Mesenchymal stem cell (in vitro differentiated cells and primary cell): ENCODE results near the gene TOM1.

Source experiments
- DNase-seq: peaks from one replicate; pipeline ENCODE4 v3.0.0-alpha.2; 2013
- H2AFZ ChIP-seq: one replicate; pipeline ENCODE4 v1.6.1; 2013; ENCODE audit warnings: low read depth, mild to moderate bottlenecking, control low read depth, inconsistent platforms, low read length, moderate library complexity
- H2AK5ac ChIP-seq: 2 replicates; pipeline ENCODE4 v1.6.1; 2013; ENCODE audit warnings: low read length, moderate library complexity, mild to moderate bottlenecking, inconsistent platforms; ENCODE audit not compliant: severe bottlenecking
- H2BK120ac ChIP-seq: one replicate; pipeline ENCODE4 v1.6.1; 2013; ENCODE audit warnings: low read depth, mild to moderate bottlenecking, inconsistent platforms, low read length, moderate library complexity
- H2BK12ac ChIP-seq, 2 experiments: one replicate each; pipeline ENCODE4 v1.6.1; 2013; ENCODE audit warnings: inconsistent platforms in 2 of 2, low read length in 2 of 2, mild to moderate bottlenecking in 2 of 2, moderate library complexity in 2 of 2, control low read depth in 1 of 2
- H2BK15ac ChIP-seq: one replicate; pipeline ENCODE4 v1.6.1; 2013; ENCODE audit warnings: mild to moderate bottlenecking, low read depth, inconsistent platforms; ENCODE audit not compliant: poor library complexity, severe bottlenecking
- H2BK5ac ChIP-seq: 2 replicates; pipeline ENCODE4 v1.6.1; 2013; ENCODE audit warnings: low read depth, mild to moderate bottlenecking, low read length, control low read depth, inconsistent platforms; ENCODE audit not compliant: poor library complexity, severe bottlenecking
- H3K14ac ChIP-seq, 2 experiments: one replicate each; pipeline ENCODE4 v1.6.1; 2013; ENCODE audit warnings: inconsistent platforms in 2 of 2, low read length in 2 of 2, control low read depth in 1 of 2, mild to moderate bottlenecking in 1 of 2, moderate library complexity in 1 of 2
- H3K18ac ChIP-seq, 2 experiments: one replicate each; pipeline ENCODE4 v1.6.1; 2013; ENCODE audit warnings: inconsistent platforms in 2 of 2, low read length in 2 of 2, control low read depth in 1 of 2, low read depth in 1 of 2, mild to moderate bottlenecking in 1 of 2
- H3K23ac ChIP-seq, 2 experiments: one replicate each; pipeline ENCODE4 v1.6.1; 2013; ENCODE audit warnings: inconsistent platforms in 2 of 2, low read length in 2 of 2, mild to moderate bottlenecking in 2 of 2, moderate library complexity in 2 of 2, control low read depth in 1 of 2
- H3K27ac ChIP-seq: 2 replicates; pipeline ENCODE4 v1.5.1; 2013; ENCODE audit warnings: mild to moderate bottlenecking, moderate library complexity, low read length, control low read depth, inconsistent platforms; ENCODE audit not compliant: poor library complexity, severe bottlenecking
- H3K27me3 ChIP-seq, 2 experiments: 2 replicates each; pipeline versions ENCODE4 v1.6.1 to v1.7.0; 2013; ENCODE audit warnings: low read length in 2 of 2, mild to moderate bottlenecking in 2 of 2, moderate library complexity in 2 of 2, control low read depth in 1 of 2, inconsistent platforms in 1 of 2; ENCODE audit not compliant: control insufficient read depth in 1 of 2, insufficient read depth in 1 of 2
- H3K36me3 ChIP-seq, 2 experiments: 2 replicates each; pipeline versions ENCODE4 v1.6.1 to v1.7.0; 2013; ENCODE audit warnings: low read length in 2 of 2, control low read depth in 1 of 2, inconsistent platforms in 1 of 2, low read depth in 1 of 2, mild to moderate bottlenecking in 1 of 2; ENCODE audit not compliant: insufficient read depth in 2 of 2, control insufficient read depth in 1 of 2
- H3K4ac ChIP-seq, 2 experiments: one replicate each; pipeline ENCODE4 v1.6.1; 2013; ENCODE audit warnings: inconsistent platforms in 2 of 2, low read length in 2 of 2, mild to moderate bottlenecking in 2 of 2, moderate library complexity in 2 of 2, control low read depth in 1 of 2, low read depth in 1 of 2
- H3K4me1 ChIP-seq: 2 replicates; pipeline ENCODE4 v1.6.1; 2013; ENCODE audit warnings: low read depth, low read length, control low read depth; ENCODE audit not compliant: control insufficient read depth, insufficient read depth
- H3K4me2 ChIP-seq: 2 replicates; pipeline ENCODE4 v1.6.1; 2013; ENCODE audit warnings: low read length, mild to moderate bottlenecking, inconsistent platforms; ENCODE audit not compliant: poor library complexity, severe bottlenecking
- H3K4me3 ChIP-seq, 2 experiments: 2 replicates each; pipeline versions ENCODE4 v1.5.1 to v1.7.0; 2013; ENCODE audit warnings: low read length in 2 of 2, mild to moderate bottlenecking in 2 of 2, control low read depth in 1 of 2, low read depth in 1 of 2; ENCODE audit not compliant: insufficient read depth in 1 of 2
- H3K79me1 ChIP-seq: replicated peaks from 2 replicates; pipeline ENCODE4 v1.6.1; 2013; ENCODE audit warnings: mild to moderate bottlenecking, control low read depth, low read length, inconsistent platforms; ENCODE audit not compliant: poor library complexity, severe bottlenecking
- H3K9ac ChIP-seq: 2 replicates; pipeline ENCODE4 v1.7.0; 2013; ENCODE audit warnings: mild to moderate bottlenecking, low read length, moderate library complexity
- H3K9me3 ChIP-seq: 2 replicates; pipeline ENCODE4 v1.7.0; 2013; ENCODE audit warnings: mild to moderate bottlenecking, low read length; ENCODE audit not compliant: control insufficient read depth
- H4K8ac ChIP-seq: one replicate; pipeline ENCODE4 v1.6.1; 2013; ENCODE audit warnings: inconsistent platforms, mild to moderate bottlenecking, low read length, moderate library complexity
- H4K91ac ChIP-seq: one replicate; pipeline ENCODE4 v1.6.1; 2013; ENCODE audit warnings: mild to moderate bottlenecking, low read length, inconsistent platforms
- WGBS: methylation state at CpG from one replicate; pipeline ENCODE4 v1.1.7; 2013; ENCODE audit warnings: mixed read lengths; 5-methylcytosine and 5-hydroxymethylcytosine counted together

The TOM1 gene

DNA sequence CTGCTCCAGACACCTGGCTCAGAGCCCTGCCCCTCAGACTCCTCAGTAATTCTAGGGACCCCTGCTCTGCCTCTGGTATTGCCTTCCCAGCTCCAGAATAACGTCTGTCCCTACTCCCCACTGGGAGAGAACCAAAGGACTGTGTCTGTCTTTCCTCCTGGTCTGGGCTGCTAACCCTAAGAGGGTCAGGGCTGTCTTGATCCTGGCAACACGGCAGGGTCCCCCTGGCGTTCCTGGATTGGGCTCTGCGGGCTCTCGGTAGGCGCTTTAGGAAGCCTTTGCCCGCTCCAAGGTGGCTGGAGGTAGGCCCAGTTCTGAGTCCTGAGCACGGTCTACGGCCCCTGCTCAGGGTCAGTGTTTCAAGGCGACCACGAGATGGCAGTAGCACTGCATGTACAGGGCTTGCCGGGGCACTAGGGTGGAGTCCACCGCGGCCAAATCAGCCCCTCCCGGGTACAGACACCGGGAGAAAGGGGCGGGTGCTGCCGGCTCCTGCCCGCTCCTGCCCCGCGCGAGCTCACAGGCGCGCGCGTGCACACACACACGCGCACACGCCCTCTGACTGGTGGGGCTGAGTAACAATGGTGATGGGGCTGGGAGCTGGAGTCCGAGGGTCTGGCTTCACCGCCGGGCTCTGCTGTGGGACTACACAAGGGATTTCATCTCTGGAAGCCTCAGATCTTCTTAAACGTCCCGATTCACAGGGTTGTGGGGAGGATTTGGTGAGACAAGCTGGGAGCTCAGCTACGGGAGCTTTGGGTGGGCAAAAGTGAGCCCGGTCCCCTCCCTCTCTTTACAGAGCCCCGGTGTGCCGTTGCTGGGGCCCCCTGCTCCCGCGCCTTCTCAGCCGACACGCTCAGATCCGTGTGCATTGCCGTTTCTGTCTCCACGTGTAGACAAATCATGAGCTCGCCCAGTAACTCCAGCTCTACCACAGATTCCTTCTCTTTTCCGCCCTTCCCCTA, 51.1 kb downstream of the TOM1 start:
- Histone ChIP-seq H3K23ac (peak overlapping the region in 1 of 2 experiments; percentile 35), H4K91ac (peak overlapping the region; percentile 40), H3K9ac (peak overlapping the region; percentile 91), H4K8ac (peak overlapping the region; percentile 69), H2BK120ac (no peak overlapping the region), H3K27me3 (no peaks in the 10 kb centered on the region), H3K4me2 (peak overlapping the region; percentile 80), H2AFZ (peak overlapping the region; percentile 46), H3K36me3 (peaks cover 22 to 28% of the 10 kb centered on the region in 2 experiments), H3K14ac (peak overlapping the region in 1 of 2 experiments; percentile 29), H3K18ac (peak overlapping the region; percentile 73 to 76), H3K27ac (peak overlapping the region; percentile 42), H3K4ac (peak overlapping the region; percentile 50 to 75), H3K4me1 (peaks cover 34% of the 10 kb centered on the region), H2BK15ac (peak overlapping the region; percentile 73), H3K4me3 (peak overlapping the region; percentile 55 to 81), H3K79me1 (no peaks in the 10 kb centered on the region), H2AK5ac (peak overlapping the region; percentile 28), H3K9me3 (no peaks in the 10 kb centered on the region), H2BK12ac (peak overlapping the region; percentile 12 to 29), H2BK5ac (no peak overlapping the region)
- DNase-seq: peak; percentile 89
- WGBS: 5% methylated on average over 47 of the region's 47 CpGs

GRCh38 chr22:35352214-35353111, 52.8 kb downstream of the TOM1 start:
- H4K8ac ChIP-seq: no peak overlapping the region
- H3K9me3 ChIP-seq: no peaks in the 10 kb centered on the region
- H2AK5ac ChIP-seq: peak overlapping the region; percentile 15
- no peak overlapping the region for H3K4me3 ChIP-seq
- peak overlapping the region; percentile 45 for H3K9ac ChIP-seq
- 86% methylated on average over 15 of the region's 19 CpGs for WGBS
- no peak overlapping the region for H3K4ac ChIP-seq
- no peak overlapping the region for H3K27ac ChIP-seq
- H3K4me2 ChIP-seq: no peak overlapping the region
- H3K27me3 ChIP-seq: no peaks in the 10 kb centered on the region
- no peak overlapping the region for H2AFZ ChIP-seq
- no peak overlapping the region for H3K23ac ChIP-seq
- peaks cover 34% of the 10 kb centered on the region for H3K4me1 ChIP-seq
- no peak overlapping the region for H2BK5ac ChIP-seq
- no peaks in the 10 kb centered on the region for H3K79me1 ChIP-seq
- H3K14ac ChIP-seq: no peak overlapping the region
- no peak overlapping the region for H3K18ac ChIP-seq
- peak overlapping the region; percentile 21 for H2BK15ac ChIP-seq
- H2BK120ac ChIP-seq: no peak overlapping the region
- peak overlapping the region; percentile 67 for H4K91ac ChIP-seq
- DNase-seq: no peak
- H3K36me3 ChIP-seq: peaks cover 12% of the 10 kb centered on the region in 2 experiments
- no peak overlapping the region for H2BK12ac ChIP-seq

DNA sequence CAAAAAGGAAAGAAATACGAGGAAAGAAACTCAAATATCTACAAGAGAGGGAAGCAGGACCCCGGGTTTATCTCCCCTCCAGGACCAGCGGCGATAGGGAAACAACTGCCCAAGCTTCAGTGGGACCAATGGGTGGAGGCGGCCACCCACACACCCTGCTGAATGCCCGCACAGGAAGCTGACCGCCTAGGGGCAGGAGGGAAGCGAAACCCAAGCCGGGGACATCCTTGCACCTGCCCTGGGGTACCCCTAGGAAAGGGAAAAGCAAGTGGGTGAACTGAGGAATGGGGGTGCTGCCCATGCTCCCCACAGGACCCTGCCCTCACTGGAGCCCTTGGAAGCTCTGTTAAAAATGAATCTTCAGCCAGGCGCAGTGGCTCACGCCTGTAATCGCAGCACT, 53.6 kb downstream of the TOM1 start:
- H4K8ac ChIP-seq: no peak overlapping the region
- H3K27ac ChIP-seq: no peak overlapping the region
- H3K79me1 ChIP-seq: no peaks in the 10 kb centered on the region
- H3K23ac ChIP-seq: no peak overlapping the region
- no peak overlapping the region for H3K18ac ChIP-seq
- H3K9ac ChIP-seq: peak overlapping the region; percentile 45
- H2AFZ ChIP-seq: no peak overlapping the region
- H3K4me1 ChIP-seq: peaks cover 31% of the 10 kb centered on the region
- H3K36me3 ChIP-seq: peaks cover 3 to 4% of the 10 kb centered on the region in 2 experiments
- no peaks in the 10 kb centered on the region for H3K27me3 ChIP-seq
- no peak overlapping the region for H3K4ac ChIP-seq
- no peak overlapping the region for H3K4me3 ChIP-seq
- H2BK5ac ChIP-seq: no peak overlapping the region
- H2BK120ac ChIP-seq: no peak overlapping the region
- no peak overlapping the region for H2BK15ac ChIP-seq
- WGBS: 85% methylated on average over 12 of the region's 12 CpGs
- no peak overlapping the region for H2AK5ac ChIP-seq
- H4K91ac ChIP-seq: no peak overlapping the region
- H2BK12ac ChIP-seq: no peak overlapping the region
- H3K9me3 ChIP-seq: no peaks in the 10 kb centered on the region
- no peak overlapping the region for H3K4me2 ChIP-seq
- no peak overlapping the region for H3K14ac ChIP-seq
- no peak for DNase-seq

GRCh38 chr22:35354068-35354467, 54.4 kb downstream of the TOM1 start:
- H3K4ac ChIP-seq: no peak overlapping the region
- no peak overlapping the region for H2BK15ac ChIP-seq
- H2AFZ ChIP-seq: no peak overlapping the region
- H2BK120ac ChIP-seq: peak overlapping the region; percentile 9
- no peak for DNase-seq
- no peaks in the 10 kb centered on the region for H3K36me3 ChIP-seq
- WGBS: 95% methylated on average over 4 of the region's 4 CpGs
- no peak overlapping the region for H4K91ac ChIP-seq
- no peak overlapping the region for H4K8ac ChIP-seq
- H3K4me2 ChIP-seq: no peak overlapping the region
- H3K27ac ChIP-seq: no peak overlapping the region
- no peak overlapping the region for H3K23ac ChIP-seq
- no peak overlapping the region for H2BK12ac ChIP-seq
- H2AK5ac ChIP-seq: no peak overlapping the region
- no peak overlapping the region for H3K9ac ChIP-seq
- no peak overlapping the region for H3K14ac ChIP-seq
- H3K27me3 ChIP-seq: no peaks in the 10 kb centered on the region
- peaks cover 27% of the 10 kb centered on the region for H3K4me1 ChIP-seq
- H3K18ac ChIP-seq: no peak overlapping the region
- no peak overlapping the region for H2BK5ac ChIP-seq
- no peaks in the 10 kb centered on the region for H3K9me3 ChIP-seq
- no peaks in the 10 kb centered on the region for H3K79me1 ChIP-seq
- H3K4me3 ChIP-seq: no peak overlapping the region
